HEK293 (cell line): ENCODE data around the gene SBF2.

Experiments
- CTCF ChIA-PET: fragments of 350-600 bp; formaldehyde crosslinking; extraction: SDS; loops from one replicate; lab custom pipeline; 2021; ENCODE audit warnings: antibody characterized with exemption; lab: Yijun Ruan, JAX
- POLR2A ChIA-PET: fragments of 300-600 bp; formaldehyde crosslinking; extraction: SDS; loops from one replicate; lab custom pipeline; 2020; ENCODE audit warnings: antibody characterized with exemption, inconsistent platforms; lab: Yijun Ruan, JAX
- H3K27ac ChIP-seq: fragments of 200-500 bp; sonication (Bioruptor generic); 2 replicates; pipeline ENCODE4 v1.5.1; 2014; ENCODE audit warnings: low read depth, low read length, control low read depth, inconsistent platforms; ENCODE audit errors: extremely low read depth
- H3K36me3 ChIP-seq, 2 experiments: fragments of 200-500 bp in 1 of 2; sonication (Bioruptor generic) in 1 of 2; 1 replicate in 1 of 2; 2 replicates in 1 of 2; pipeline ENCODE4 v1.5.1; 2014 to 2017; ENCODE audit warnings: inconsistent platforms in 2 of 2, low read length in 2 of 2; ENCODE audit not compliant: control insufficient read depth in 2 of 2, insufficient read depth in 1 of 2
- H3K4me1 ChIP-seq: fragments of 200-500 bp; sonication (Bioruptor generic); 2 replicates; pipeline ENCODE4 v1.5.1; 2014; ENCODE audit warnings: mild to moderate bottlenecking, low read length, inconsistent platforms; ENCODE audit not compliant: control insufficient read depth, insufficient read depth
- H3K4me3 ChIP-seq: 2 replicates; pipeline ENCODE4 v1.5.1; 2011; ENCODE audit warnings: low read depth, mild to moderate bottlenecking, control low read depth, low read length, moderate library complexity
- H3K9me3 ChIP-seq: fragments of 200-500 bp; sonication (Bioruptor generic); 2 replicates; pipeline ENCODE4 v1.5.1; 2014; ENCODE audit warnings: low read depth, low read length, inconsistent platforms; ENCODE audit not compliant: control insufficient read depth, insufficient read depth
- GLIS2 ChIP-seq: fragments of 450-650 bp; formaldehyde crosslinking; IDR thresholded peaks from 2 replicates; pipeline ENCODE4 v1.5.1; 2016; ENCODE audit warnings: missing biosample characterization, missing genetic modification characterization
- INSM2 ChIP-seq: fragments of 450-650 bp; formaldehyde crosslinking; IDR thresholded peaks from 2 replicates; pipeline ENCODE4 v1.5.1; 2016; ENCODE audit warnings: missing biosample characterization, missing genetic modification characterization
- KLF7 ChIP-seq: fragments of 450-650 bp; formaldehyde crosslinking; IDR thresholded peaks from 2 replicates; pipeline ENCODE4 v1.5.1; 2016; ENCODE audit warnings: missing biosample characterization, missing genetic modification characterization, borderline replicate concordance
- OSR2 ChIP-seq: fragments of 450-650 bp; formaldehyde crosslinking; IDR thresholded peaks from 2 replicates; pipeline ENCODE4 v1.5.1; 2016; ENCODE audit warnings: missing biosample characterization, missing genetic modification characterization
- PRDM4 ChIP-seq: fragments of 450-650 bp; formaldehyde crosslinking; IDR thresholded peaks from 2 replicates; pipeline ENCODE4 v1.5.1; 2017; ENCODE audit warnings: missing biosample characterization, missing genetic modification characterization
- SCRT1 ChIP-seq: fragments of 450-650 bp; formaldehyde crosslinking; IDR thresholded peaks from 2 replicates; pipeline ENCODE4 v1.5.1; 2016; ENCODE audit warnings: missing biosample characterization, missing genetic modification characterization, borderline replicate concordance
- ZBTB10 ChIP-seq: fragments of 450-650 bp; formaldehyde crosslinking; IDR thresholded peaks from 2 replicates; pipeline ENCODE4 v1.5.1; 2016; ENCODE audit warnings: missing biosample characterization, missing genetic modification characterization
- ZBTB8A ChIP-seq: fragments of 450-650 bp; formaldehyde crosslinking; IDR thresholded peaks from 2 replicates; pipeline ENCODE4 v1.5.1; 2016; ENCODE audit warnings: missing biosample characterization, missing genetic modification characterization
- ZFP41 ChIP-seq: fragments of 450-650 bp; formaldehyde crosslinking; IDR thresholded peaks from 2 replicates; pipeline ENCODE4 v1.5.1; 2016; ENCODE audit warnings: missing biosample characterization, missing genetic modification characterization, borderline replicate concordance
- ZIC2 ChIP-seq: fragments of 450-650 bp; formaldehyde crosslinking; IDR thresholded peaks from 2 replicates; pipeline ENCODE4 v1.5.1; 2016; ENCODE audit warnings: missing biosample characterization, missing genetic modification characterization
- ZNF157 ChIP-seq: fragments of 450-650 bp; formaldehyde crosslinking; IDR thresholded peaks from 2 replicates; pipeline ENCODE4 v1.5.1; 2016; ENCODE audit warnings: missing biosample characterization, missing genetic modification characterization
- ZNF223 ChIP-seq: fragments of 450-650 bp; formaldehyde crosslinking; IDR thresholded peaks from 2 replicates; pipeline ENCODE4 v1.5.1; 2016; ENCODE audit warnings: missing biosample characterization, missing genetic modification characterization
- ZNF350 ChIP-seq: fragments of 450-650 bp; formaldehyde crosslinking; IDR thresholded peaks from 2 replicates; pipeline ENCODE4 v1.5.0; 2017; ENCODE audit warnings: missing biosample characterization, mild to moderate bottlenecking, missing genetic modification characterization
- ZNF473 ChIP-seq: fragments of 450-650 bp; formaldehyde crosslinking; IDR thresholded peaks from 2 replicates; pipeline ENCODE4 v1.5.1; 2017; ENCODE audit warnings: missing biosample characterization, missing genetic modification characterization
- ZNF510 ChIP-seq: fragments of 450-650 bp; formaldehyde crosslinking; IDR thresholded peaks from 2 replicates; pipeline ENCODE4 v1.5.1; 2018; ENCODE audit warnings: mild to moderate bottlenecking, missing genetic modification characterization, missing biosample characterization; ENCODE audit not compliant: insufficient replicate concordance
- ZNF585B ChIP-seq: fragments of 450-650 bp; formaldehyde crosslinking; IDR thresholded peaks from 2 replicates; pipeline ENCODE4 v1.5.1; 2016; ENCODE audit warnings: missing biosample characterization, missing genetic modification characterization
- ZNF596 ChIP-seq: fragments of 450-650 bp; IDR thresholded peaks from 2 replicates; pipeline ENCODE4 v1.5.0; 2018; ENCODE audit warnings: missing biosample characterization, mild to moderate bottlenecking, missing genetic modification characterization, moderate library complexity
- ZNF629 ChIP-seq: fragments of 450-650 bp; formaldehyde crosslinking; IDR thresholded peaks from 2 replicates; pipeline ENCODE4 v1.5.1; 2017; ENCODE audit warnings: missing biosample characterization, missing genetic modification characterization
- ZNF660 ChIP-seq: fragments of 450-650 bp; IDR thresholded peaks from 2 replicates; pipeline ENCODE4 v1.5.1; 2018; ENCODE audit warnings: missing biosample characterization, mild to moderate bottlenecking, missing genetic modification characterization
- ZNF76 ChIP-seq: fragments of 450-650 bp; formaldehyde crosslinking; IDR thresholded peaks from 2 replicates; pipeline ENCODE4; 2016; ENCODE audit warnings: low read depth, missing biosample characterization, missing genetic modification characterization, borderline replicate concordance
- ZNF777 ChIP-seq: fragments of 450-650 bp; formaldehyde crosslinking; IDR thresholded peaks from 2 replicates; pipeline ENCODE4 v1.5.1; 2017; ENCODE audit warnings: missing biosample characterization, missing genetic modification characterization, borderline replicate concordance
- ZNF785 ChIP-seq: fragments of 450-650 bp; formaldehyde crosslinking; IDR thresholded peaks from 2 replicates; pipeline ENCODE4 v1.5.1; 2016; ENCODE audit warnings: missing biosample characterization, missing genetic modification characterization

Gene SBF2

GRCh38 chr11:10307400-10308200, 13.6 kb upstream of the SBF2 start (continued):
- TF ChIP-seq ZNF785 (tag by site-specific recombination) (no peak), ZFP41 (tag by site-specific recombination) (no peak), ZNF629 (peak; percentile 80), ZNF76 (tag by site-specific recombination) (peak; percentile 67; the same call in 1 of the 2 replicates), ZNF157 (no peak), SCRT1 (no peak), ZNF223 (tag by site-specific recombination) (no peak), ZNF596 (tag by site-specific recombination) (no peak), ZNF350 (no peak), ZIC2 (tag by site-specific recombination) (peak; percentile 79), KLF7 (tag by site-specific recombination) (no peak), ZNF510 (tag by site-specific recombination) (no peak)

- ChIA-PET POLR2A (interaction anchor here (0.5 to 3.7 kb wide), 11 partner anchors 9 to 502 kb away, joined by 3 to 28 read pairs (median 4); no protein-coding TSS in a partner anchor), CTCF (interaction anchor here (0.6 to 6.8 kb wide), 17 partner anchors 9 to 548 kb away, joined by 3 to 68 read pairs (median 5); no protein-coding TSS in a partner anchor)
- TF ChIP-seq ZNF660 (0 out of 2 replicates have a peak, but pooled peaks have one; percentile 57), ZNF777 (no peak)
- H3K4me3 ChIP-seq = peak overlapping the region; percentile 48
- H3K9me3 ChIP-seq = no peaks in the 10 kb centered on the region
- peaks cover 0 to 16% of the 10 kb centered on the region in 2 experiments; a peak in 1 of 3 replicates for H3K36me3 ChIP-seq
- H3K27ac ChIP-seq = peak overlapping the region; percentile 86
- H3K4me1 ChIP-seq = no peaks in the 10 kb centered on the region
Observed at GRCh38 chr11:10307022-10307399, 13.0 kb upstream of the SBF2 start.

GRCh38 chr11:10305964-10306918, 12.2 kb upstream of the SBF2 start:
- peak overlapping the region; percentile 48 for H3K4me3 ChIP-seq
- H3K27ac ChIP-seq = peak overlapping the region; percentile 86
- ChIA-PET CTCF (interaction anchor here (0.6 to 6.8 kb wide), 12 partner anchors 11 to 551 kb away, joined by 3 to 68 read pairs (median 4); no protein-coding TSS in a partner anchor), POLR2A (interaction anchor here (0.6 to 3.7 kb wide), 22 partner anchors 8 to 1921 kb away, joined by 3 to 41 read pairs (median 7); partner anchors contain the start of gene EIF4G2)
- H3K9me3 ChIP-seq = no peaks in the 10 kb centered on the region
- peaks cover 0 to 16% of the 10 kb centered on the region in 2 experiments; a peak in 1 of 3 replicates for H3K36me3 ChIP-seq
- H3K4me1 ChIP-seq = no peaks in the 10 kb centered on the region
- TF ChIP-seq GLIS2 (peak; percentile 41), ZNF157 (no peak), ZBTB10 (tag by site-specific recombination) (peak; percentile 31; the same call in 1 of the 2 replicates), ZNF473 (tag by site-specific recombination) (no peak), INSM2 (no peak), OSR2 (peak; percentile 58), ZBTB8A (tag by site-specific recombination) (0 out of 2 replicates have a peak, but pooled peaks have one; percentile 7), PRDM4 (tag by site-specific recombination) (peak; percentile 35; the same call in 1 of the 2 replicates), ZNF585B (tag by site-specific recombination) (no peak)
